ENCODE results near the gene WDR93. TPM values are rescaled to one million over a fixed set of nuclear protein-coding genes. Genes with fewer than 3 reads are reported as not detected.

The WDR93 gene
- total RNA-seq, 1 experiment from 2014 or later, result not detected

GRCh38 chr15:89656116-89656815, 34.3 kb upstream of the WDR93 start (continued):
- TF ChIP-seq ZNF281 (CRISPR knock-in tag; IDR thresholded peaks at IDR 0.05) (no peak), GRHL2 (CRISPR knock-in tag; IDR thresholded peaks at IDR 0.05; ENCODE audit: insufficient replicate concordance, severe bottlenecking) (no peak)
- TF ChIP-seq, protein P1, sequence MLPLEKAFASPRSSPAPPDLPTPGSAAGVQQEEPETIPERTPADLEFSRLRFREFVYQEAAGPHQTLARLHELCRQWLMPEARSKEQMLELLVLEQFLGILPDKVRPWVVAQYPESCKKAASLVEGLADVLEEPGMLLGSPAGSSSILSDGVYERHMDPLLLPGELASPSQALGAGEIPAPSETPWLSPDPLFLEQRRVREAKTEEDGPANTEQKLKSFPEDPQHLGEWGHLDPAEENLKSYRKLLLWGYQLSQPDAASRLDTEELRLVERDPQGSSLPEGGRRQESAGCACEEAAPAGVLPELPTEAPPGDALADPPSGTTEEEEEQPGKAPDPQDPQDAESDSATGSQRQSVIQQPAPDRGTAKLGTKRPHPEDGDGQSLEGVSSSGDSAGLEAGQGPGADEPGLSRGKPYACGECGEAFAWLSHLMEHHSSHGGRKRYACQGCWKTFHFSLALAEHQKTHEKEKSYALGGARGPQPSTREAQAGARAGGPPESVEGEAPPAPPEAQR (CRISPR knock-in tag; IDR thresholded peaks at IDR 0.05), result no peak
- TF ChIP-seq, protein P2, sequence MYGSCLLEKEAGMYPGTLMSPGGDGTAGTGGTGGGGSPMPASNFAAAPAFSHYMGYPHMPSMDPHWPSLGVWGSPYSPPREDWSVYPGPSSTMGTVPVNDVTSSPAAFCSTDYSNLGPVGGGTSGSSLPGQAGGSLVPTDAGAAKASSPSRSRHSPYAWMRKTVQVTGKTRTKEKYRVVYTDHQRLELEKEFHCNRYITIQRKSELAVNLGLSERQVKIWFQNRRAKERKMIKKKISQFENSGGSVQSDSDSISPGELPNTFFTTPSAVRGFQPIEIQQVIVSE (CRISPR knock-in tag; IDR thresholded peaks at IDR 0.05; ENCODE audit: borderline replicate concordance), result no peak

DNA sequence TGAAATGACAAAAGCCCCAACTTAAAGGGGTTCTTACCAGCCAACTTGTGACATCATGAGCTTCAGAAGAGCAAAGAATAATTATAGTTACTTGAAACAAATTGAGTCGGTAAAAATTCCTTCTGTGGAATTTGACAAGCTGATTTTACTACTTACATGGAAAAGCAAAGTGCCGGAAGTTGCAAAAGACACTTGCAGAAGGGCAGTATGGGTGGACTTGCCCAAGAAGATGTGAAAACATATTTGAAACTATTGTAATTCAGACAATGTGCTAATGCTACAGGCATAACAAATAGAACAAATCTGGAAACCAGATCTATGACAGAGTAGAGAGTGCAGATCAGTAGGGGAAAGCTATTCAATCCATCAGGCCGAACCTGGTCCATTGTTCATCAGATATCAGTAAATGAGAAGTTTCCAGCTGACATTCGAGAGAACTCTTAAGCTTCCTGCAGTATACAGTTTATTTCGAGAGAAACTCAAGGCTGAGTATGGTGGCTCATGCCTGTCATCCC, 32.9 kb upstream of the WDR93 start:
- POLR2A ChIA-PET, result no interaction called here
- peaks cover 34% of the 10 kb centered on the region for H3K27me3 Mint-ChIP-seq (ENCODE audit: low read depth)
- ATAC-seq, result no peak
- no peak overlapping the region for H3K27ac Mint-ChIP-seq
- no peaks in the 10 kb centered on the region for H3K36me3 Mint-ChIP-seq
- H3K4me3 Mint-ChIP-seq, result no peak overlapping the region
- H3K9me3 Mint-ChIP-seq, result peaks cover 4% of the 10 kb centered on the region
- DNase-seq (ENCODE audit: low spot score), result no peak
- peaks cover 10% of the 10 kb centered on the region for H3K4me1 Mint-ChIP-seq
- CTCF ChIA-PET, result interaction anchor here (1.1 to 2.2 kb wide), 2 partner anchors 10 to 15 kb away, joined by 3 to 7 read pairs; no protein-coding TSS in a partner anchor
- no peak for TF ChIP-seq ATF6 (CRISPR knock-in tag; IDR thresholded peaks at IDR 0.05)
- TF ChIP-seq STAT6 (CRISPR knock-in tag; conservative IDR thresholded peaks at IDR 0.05; ENCODE audit: low read depth), result no peak
- no peak for TF ChIP-seq ZNF512 (CRISPR knock-in tag; IDR thresholded peaks at IDR 0.05; ENCODE audit: borderline replicate concordance)
- no peak for TF ChIP-seq FOXP1 (CRISPR knock-in tag; IDR thresholded peaks at IDR 0.05; ENCODE audit: borderline replicate concordance)
- TF ChIP-seq E2F4 (CRISPR knock-in tag; IDR thresholded peaks at IDR 0.05; ENCODE audit: borderline replicate concordance, low read depth), result no peak
- no peak for TF ChIP-seq E2F1 (CRISPR knock-in tag; IDR thresholded peaks at IDR 0.05)
- no peak for TF ChIP-seq ZNF219 (CRISPR knock-in tag; IDR thresholded peaks at IDR 0.05; ENCODE audit: borderline replicate concordance)
- TF ChIP-seq ETV6 (CRISPR knock-in tag; IDR thresholded peaks at IDR 0.05), result no peak
- no peak for TF ChIP-seq ZNF425 (CRISPR knock-in tag; conservative IDR thresholded peaks at IDR 0.05)
- no peak for TF ChIP-seq ATF1 (CRISPR knock-in tag; IDR thresholded peaks at IDR 0.05)
- no peak for TF ChIP-seq JUN (CRISPR knock-in tag; IDR thresholded peaks at IDR 0.05)
- no peak for TF ChIP-seq KAT7 (CRISPR knock-in tag; IDR thresholded peaks at IDR 0.05; ENCODE audit: borderline replicate concordance)

All from WTC11 (cell line).